Breast epithelium (tissue), 4 donors: ENCODE data around the gene TSPAN11. TPM values are rescaled to one million over a fixed set of nuclear protein-coding genes. Genes with fewer than 3 reads are reported as not detected.

Experiments
- DNase-seq, 2 donors: peaks; one replicate each; pipeline ENCODE4 v3.0.0-alpha.2; 2019; ENCODE audit warnings: low spot score in 2 of 2
- H3K27ac ChIP-seq, 2 donors: fragments of 200-600 bp; sonication (generic) in 1 of 2; one replicate each; pipeline ENCODE4 v1.5.1; 2016 to 2019; ENCODE audit warnings: mild to moderate bottlenecking in 1 of 2
- H3K27me3 ChIP-seq, 2 donors: fragments of 200-600 bp; sonication (generic) in 1 of 2; one replicate each; pipeline versions ENCODE4 v1.5.1 to v1.6.0; 2017 to 2019; ENCODE audit warnings: control low read depth in 1 of 2, mild to moderate bottlenecking in 1 of 2
- H3K36me3 ChIP-seq: fragments of 200-600 bp; one replicate; pipeline ENCODE4 v1.5.1; 2019
- H3K4me1 ChIP-seq, 2 donors: fragments of 200-600 bp; sonication (generic); one replicate each; pipeline ENCODE4 v1.5.1; 2016 to 2019; ENCODE audit warnings: control low read depth in 1 of 2
- H3K4me3 ChIP-seq, 3 donors: fragments of 200-600 bp; sonication (generic); 1 replicate in 2 of 3; 2 replicates in 1 of 3; pipeline ENCODE4 v1.5.1; 2016 to 2019; ENCODE audit warnings: mild to moderate bottlenecking in 3 of 3, moderate library complexity in 2 of 3
- H3K9me3 ChIP-seq, 2 donors: fragments of 200-600 bp; sonication (generic) in 1 of 2; one replicate each; pipeline ENCODE4 v1.5.1; 2016 to 2019; ENCODE audit warnings: control low read depth in 1 of 2
- POLR2A ChIP-seq: fragments of 450-650 bp; IDR thresholded peaks from one replicate; pipeline ENCODE4 v1.6.1; 2016; ENCODE audit warnings: antibody characterized with exemption, mild to moderate bottlenecking, moderate library complexity
- POLR2AphosphoS5 ChIP-seq, 3 donors: sonication (generic); formaldehyde crosslinking; IDR thresholded peaks; one replicate each; pipeline ENCODE4 v1.6.1; 2017; ENCODE audit warnings: antibody characterized with exemption in 3 of 3
- intact Hi-C: fragments of 100-400 bp; cut with DNase I; formaldehyde crosslinking; loops from one replicate; pipeline ENCODE4 v1.15.1; 2023; ENCODE audit warnings: low total_unique reads
- total RNA-seq, 3 donors: library from RNA; depleted of rRNA; stranded (reverse); fragments of >200 nt; gene quantifications; one replicate each; pipeline ENCODE4 v1.1.0, GENCODE V29; 2016
- TF ChIP-seq, protein P1 (sequence below), 3 donors: fragments of 450-650 bp; IDR thresholded peaks; one replicate each; pipeline ENCODE4 v1.5.1; 2016 to 2017; ENCODE audit warnings: antibody characterized with exemption in 3 of 3, mild to moderate bottlenecking in 3 of 3, moderate library complexity in 3 of 3

Gene TSPAN11
- total RNA-seq, 3 donors from 2014 or later: 0.48 to 1.3 (median 0.73) TPM

DNA sequence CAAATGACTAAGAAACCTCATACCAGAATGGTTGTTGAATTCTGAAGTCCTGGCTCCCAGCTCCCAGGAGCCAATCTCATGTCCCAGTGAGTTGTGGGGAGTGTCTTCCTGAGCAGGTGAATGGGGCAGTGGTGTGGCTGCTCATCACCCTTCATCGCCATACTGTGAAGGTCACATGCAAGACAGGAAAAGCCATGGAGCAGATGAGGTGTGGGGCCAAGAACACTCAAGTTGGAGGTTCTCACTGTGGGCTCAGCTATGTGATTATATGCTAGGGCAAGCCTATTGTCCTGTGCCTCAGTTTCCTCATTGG lies 16.6 kb upstream of the TSPAN11 start:
- Histone ChIP-seq H3K9me3 (no peaks in the 10 kb centered on the region), H3K36me3 (no peaks in the 10 kb centered on the region), H3K27ac (peak overlapping the region in 1 of 2 donors; percentile 55), H3K27me3 (no peaks in the 10 kb centered on the region), H3K4me3 (no peak overlapping the region), H3K4me1 (no peaks in the 10 kb centered on the region)
- TF ChIP-seq POLR2A: no peak
- TF ChIP-seq, protein P1, sequence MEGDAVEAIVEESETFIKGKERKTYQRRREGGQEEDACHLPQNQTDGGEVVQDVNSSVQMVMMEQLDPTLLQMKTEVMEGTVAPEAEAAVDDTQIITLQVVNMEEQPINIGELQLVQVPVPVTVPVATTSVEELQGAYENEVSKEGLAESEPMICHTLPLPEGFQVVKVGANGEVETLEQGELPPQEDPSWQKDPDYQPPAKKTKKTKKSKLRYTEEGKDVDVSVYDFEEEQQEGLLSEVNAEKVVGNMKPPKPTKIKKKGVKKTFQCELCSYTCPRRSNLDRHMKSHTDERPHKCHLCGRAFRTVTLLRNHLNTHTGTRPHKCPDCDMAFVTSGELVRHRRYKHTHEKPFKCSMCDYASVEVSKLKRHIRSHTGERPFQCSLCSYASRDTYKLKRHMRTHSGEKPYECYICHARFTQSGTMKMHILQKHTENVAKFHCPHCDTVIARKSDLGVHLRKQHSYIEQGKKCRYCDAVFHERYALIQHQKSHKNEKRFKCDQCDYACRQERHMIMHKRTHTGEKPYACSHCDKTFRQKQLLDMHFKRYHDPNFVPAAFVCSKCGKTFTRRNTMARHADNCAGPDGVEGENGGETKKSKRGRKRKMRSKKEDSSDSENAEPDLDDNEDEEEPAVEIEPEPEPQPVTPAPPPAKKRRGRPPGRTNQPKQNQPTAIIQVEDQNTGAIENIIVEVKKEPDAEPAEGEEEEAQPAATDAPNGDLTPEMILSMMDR (IDR thresholded peaks at IDR 0.05): no peak
- TF ChIP-seq POLR2AphosphoS5 (IDR thresholded peaks at IDR 0.05): no peak
- no peak for DNase-seq
- intact Hi-C loops: no loop called here

GRCh38 chr12:30911207-30911606 lies 15.3 kb upstream of the TSPAN11 start:
- intact Hi-C loops: no loop called here
- no peak for DNase-seq
- no peaks in the 10 kb centered on the region for H3K36me3 ChIP-seq
- H3K27ac ChIP-seq: no peak overlapping the region
- TF ChIP-seq POLR2AphosphoS5 (IDR thresholded peaks at IDR 0.05) (no peak), POLR2A (no peak)
- TF ChIP-seq, protein P1 (IDR thresholded peaks at IDR 0.05): no peak
- H3K27me3 ChIP-seq: no peaks in the 10 kb centered on the region
- H3K9me3 ChIP-seq: no peaks in the 10 kb centered on the region
- H3K4me3 ChIP-seq: no peak overlapping the region
- H3K4me1 ChIP-seq: no peaks in the 10 kb centered on the region

DNA sequence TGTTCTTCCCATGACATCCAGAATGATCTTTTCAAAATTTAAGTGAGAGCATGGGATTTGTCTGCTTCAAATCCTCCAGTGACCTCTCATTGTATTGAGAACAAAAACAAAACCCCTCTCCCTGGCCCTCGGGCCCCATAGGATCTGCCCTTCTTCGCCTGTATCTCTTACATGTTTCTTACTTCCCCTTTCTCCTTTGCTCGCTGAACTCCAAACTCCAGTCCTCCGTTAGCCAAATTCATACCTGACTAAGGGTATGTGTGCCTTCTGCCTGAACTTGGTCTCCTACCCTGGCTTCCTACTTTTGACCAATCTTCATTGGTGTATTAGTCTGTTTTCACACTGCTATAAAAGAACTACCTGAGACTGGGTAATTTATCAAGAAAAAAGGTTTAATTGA lies 13.2 kb upstream of the TSPAN11 start:
- no peak overlapping the region for H3K27ac ChIP-seq
- intact Hi-C loops: no loop called here
- no peak overlapping the region for H3K4me3 ChIP-seq
- no peak for DNase-seq
- no peaks in the 10 kb centered on the region for H3K36me3 ChIP-seq
- no peaks in the 10 kb centered on the region for H3K27me3 ChIP-seq
- no peaks in the 10 kb centered on the region for H3K4me1 ChIP-seq
- no peaks in the 10 kb centered on the region for H3K9me3 ChIP-seq
- no peak for TF ChIP-seq POLR2AphosphoS5 (IDR thresholded peaks at IDR 0.05)
- TF ChIP-seq, protein P1 (IDR thresholded peaks at IDR 0.05): no peak
- TF ChIP-seq POLR2A: no peak

GRCh38 chr12:30914986-30915591 lies 11.5 kb upstream of the TSPAN11 start:
- TF ChIP-seq POLR2A: no peak
- TF ChIP-seq POLR2AphosphoS5 (IDR thresholded peaks at IDR 0.05): no peak
- TF ChIP-seq, protein P1 (IDR thresholded peaks at IDR 0.05): no peak
- Histone ChIP-seq H3K27me3 (no peaks in the 10 kb centered on the region), H3K27ac (no peak overlapping the region), H3K9me3 (no peaks in the 10 kb centered on the region), H3K4me3 (no peak overlapping the region), H3K36me3 (no peaks in the 10 kb centered on the region), H3K4me1 (no peaks in the 10 kb centered on the region)
- intact Hi-C loops: no loop called here
- DNase-seq: no peak

DNA sequence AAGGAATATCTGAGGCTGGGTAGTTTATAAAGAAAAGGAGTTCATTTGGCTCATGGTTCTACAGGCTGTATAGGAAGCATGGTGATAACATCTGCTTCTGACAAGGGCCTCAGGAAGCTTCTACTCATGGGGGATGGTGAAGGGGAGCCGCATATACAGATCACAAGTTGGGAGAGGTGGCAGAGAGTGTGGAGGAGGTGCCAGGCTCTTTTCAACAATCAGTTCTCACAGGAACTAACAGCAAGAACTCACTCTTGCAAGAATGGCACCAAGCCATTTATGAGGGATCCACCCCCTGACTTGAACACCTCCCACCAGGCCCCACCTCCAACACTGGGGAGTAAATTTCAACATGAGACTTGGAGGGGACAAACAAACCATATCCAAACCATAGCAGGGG lies 3.5 kb upstream of the TSPAN11 start:
- Histone ChIP-seq H3K27me3 (peaks cover 0 to 8% of the 10 kb centered on the region in 2 donors), H3K9me3 (no peaks in the 10 kb centered on the region), H3K4me1 (no peaks in the 10 kb centered on the region), H3K27ac (no peak overlapping the region), H3K36me3 (no peaks in the 10 kb centered on the region), H3K4me3 (no peak overlapping the region)
- intact Hi-C loops: no loop called here
- DNase-seq: no peak
- TF ChIP-seq, protein P1 (IDR thresholded peaks at IDR 0.05): no peak
- TF ChIP-seq POLR2A: no peak
- no peak for TF ChIP-seq POLR2AphosphoS5 (IDR thresholded peaks at IDR 0.05)
